Measurements from ENCODE around the gene MRPL19.

DNA sequence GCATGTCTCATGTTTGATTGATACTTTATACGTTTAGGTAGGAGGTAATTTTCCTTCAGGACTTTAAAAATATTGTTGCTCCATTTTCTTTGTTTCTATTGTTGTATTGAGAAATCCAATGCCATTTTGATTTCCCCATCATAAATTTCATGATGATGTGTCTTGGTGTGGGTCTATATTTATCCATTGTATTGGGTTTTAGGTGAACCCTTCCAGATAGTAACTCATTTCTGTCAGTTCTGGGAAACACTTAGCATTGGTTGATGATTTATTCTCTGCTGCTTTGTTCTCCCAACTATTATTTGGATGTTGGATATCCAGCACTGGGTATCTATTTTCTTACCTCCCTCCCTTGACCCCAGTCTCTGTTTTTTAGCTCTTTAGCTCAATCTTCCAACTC, 10.0 kb downstream of the MRPL19 start:
- no peak for TF ChIP-seq POLR2A (IDR thresholded peaks at IDR 0.05)
- TF ChIP-seq, protein P1, sequence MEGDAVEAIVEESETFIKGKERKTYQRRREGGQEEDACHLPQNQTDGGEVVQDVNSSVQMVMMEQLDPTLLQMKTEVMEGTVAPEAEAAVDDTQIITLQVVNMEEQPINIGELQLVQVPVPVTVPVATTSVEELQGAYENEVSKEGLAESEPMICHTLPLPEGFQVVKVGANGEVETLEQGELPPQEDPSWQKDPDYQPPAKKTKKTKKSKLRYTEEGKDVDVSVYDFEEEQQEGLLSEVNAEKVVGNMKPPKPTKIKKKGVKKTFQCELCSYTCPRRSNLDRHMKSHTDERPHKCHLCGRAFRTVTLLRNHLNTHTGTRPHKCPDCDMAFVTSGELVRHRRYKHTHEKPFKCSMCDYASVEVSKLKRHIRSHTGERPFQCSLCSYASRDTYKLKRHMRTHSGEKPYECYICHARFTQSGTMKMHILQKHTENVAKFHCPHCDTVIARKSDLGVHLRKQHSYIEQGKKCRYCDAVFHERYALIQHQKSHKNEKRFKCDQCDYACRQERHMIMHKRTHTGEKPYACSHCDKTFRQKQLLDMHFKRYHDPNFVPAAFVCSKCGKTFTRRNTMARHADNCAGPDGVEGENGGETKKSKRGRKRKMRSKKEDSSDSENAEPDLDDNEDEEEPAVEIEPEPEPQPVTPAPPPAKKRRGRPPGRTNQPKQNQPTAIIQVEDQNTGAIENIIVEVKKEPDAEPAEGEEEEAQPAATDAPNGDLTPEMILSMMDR (IDR thresholded peaks at IDR 0.05), result no peak
